HCT116 (cell line): ENCODE results near the gene HSD17B10. TPM values are rescaled to one million over a fixed set of nuclear protein-coding genes. Genes with fewer than 3 reads are reported as not detected.
"Not testable (repeated sequence)": the region's sequence is repeated elsewhere in the genome, so short reads cannot be mapped to it uniquely, and the experiment has no call there.

ENCODE experiments used
- ATAC-seq: fragments of 200-7000 bp; cut with Tn5 transposase; 2 replicates; pipeline ENCODE4 v1.9.1; 2020; ENCODE audit warnings: mild to moderate bottlenecking, moderate library complexity
- BruUV-seq: library from RNA; stranded (reverse); fragments of 400-500 nt; replicated peaks from 2 replicates; lab custom pipeline; 2021; lab: Mats Ljungman, UMichigan
- CTCF ChIA-PET: fragments of 300-600 bp; sonication (Branson Sonifier 250); formaldehyde crosslinking; loops from one replicate; lab custom pipeline; 2021; ENCODE audit warnings: antibody characterized with exemption; lab: Charles Lee
- POLR2A ChIA-PET: fragments of 300-600, 350-600 bp; sonication (Branson Sonifier 250); formaldehyde crosslinking; loops from one replicate; lab custom pipeline; 2021; ENCODE audit warnings: antibody characterized with exemption; lab: Charles Lee
- RAD21 ChIA-PET, 2 experiments: fragments of 300-600 bp; sonication (Branson Sonifier 250); formaldehyde crosslinking; loops; one replicate each; lab custom pipeline; 2023; ENCODE audit warnings: low total read pairs in 2 of 2; ENCODE audit not compliant: uncharacterized antibody in 2 of 2, unreplicated experiment in 2 of 2, low non-redundant PET in 1 of 2; lab: Charles Lee
- DNase-seq: peaks from one replicate; pipeline ENCODE4 v3.0.0-alpha.2; 2010; ENCODE audit warnings: low read depth, low spot score
- H2AFZ ChIP-seq: fragments of 200-600 bp; shearing (Covaris generic), sonication (generic); 2 replicates; pipeline ENCODE4 v1.6.1; 2017; ENCODE audit warnings: low read depth, mixed run types, mixed read lengths, antibody characterized with exemption, low read length; ENCODE audit not compliant: poor library complexity, severe bottlenecking
- H3K27ac ChIP-seq: 2 replicates; pipeline ENCODE4 v1.5.1; 2012; ENCODE audit warnings: low read depth, low read length
- H3K27me3 ChIP-seq: fragments of 200-600 bp; sonication (generic); 2 replicates; pipeline ENCODE4 v1.6.1; 2016; ENCODE audit warnings: mixed run types, low read length, mixed read lengths; ENCODE audit not compliant: insufficient read depth
- H3K36me3 ChIP-seq, 2 experiments: fragments of 200-500 bp in 1 of 2; fragments of 200-600 bp in 1 of 2; sonication (Bioruptor generic) in 1 of 2; sonication (generic) in 1 of 2; 2 replicates each; pipeline versions ENCODE4 v1.5.1 to v1.6.1; 2014 to 2016; ENCODE audit warnings: low read length in 2 of 2, inconsistent platforms in 1 of 2, mixed read lengths in 1 of 2, mixed run types in 1 of 2; ENCODE audit not compliant: insufficient read depth in 2 of 2, control insufficient read depth in 1 of 2
- H3K4me1 ChIP-seq, 2 experiments: fragments of 200-600 bp in 1 of 2; sonication (generic) in 1 of 2; 2 replicates each; pipeline versions ENCODE4 v1.5.1 to v1.6.1; 2012 to 2017; ENCODE audit warnings: low read length in 2 of 2, inconsistent platforms in 1 of 2, mild to moderate bottlenecking in 1 of 2, mixed read lengths in 1 of 2, mixed run types in 1 of 2, moderate library complexity in 1 of 2; ENCODE audit not compliant: insufficient read depth in 2 of 2, control insufficient read depth in 1 of 2
- H3K4me2 ChIP-seq: fragments of 200-600 bp; sonication (generic); 2 replicates; pipeline ENCODE4 v1.6.1; 2017; ENCODE audit warnings: mixed run types, low read length, mixed read lengths
- H3K4me3 ChIP-seq, 2 experiments: fragments of 200-600 bp in 1 of 2; sonication (generic) in 1 of 2; replicated peaks in 1 of 2; 2 replicates each; pipeline ENCODE4 v1.5.1; 2011 to 2016; ENCODE audit warnings: low read length in 2 of 2, control low read depth in 1 of 2, low read depth in 1 of 2, mild to moderate bottlenecking in 1 of 2, mixed read lengths in 1 of 2, mixed run types in 1 of 2
- H3K79me2 ChIP-seq: fragments of 200-600 bp; sonication (generic); 2 replicates; pipeline ENCODE4 v1.6.1; 2017; ENCODE audit warnings: mild to moderate bottlenecking, mixed run types, low read length, moderate library complexity, mixed read lengths; ENCODE audit not compliant: insufficient read depth
- H3K9ac ChIP-seq: fragments of 200-600 bp; sonication (generic); 2 replicates; pipeline ENCODE4 v1.6.1; 2016; ENCODE audit warnings: low read length, mixed read lengths
- H3K9me2 ChIP-seq: fragments of 200-600 bp; sonication (generic), shearing (Covaris generic); 2 replicates; pipeline ENCODE4 v1.6.1; 2017; ENCODE audit warnings: mixed run types, mild to moderate bottlenecking, moderate library complexity; ENCODE audit not compliant: insufficient read depth
- H3K9me3 ChIP-seq, 2 experiments: fragments of 200-500 bp in 1 of 2; fragments of 200-600 bp in 1 of 2; sonication (Bioruptor generic) in 1 of 2; sonication (generic) in 1 of 2; 2 replicates each; pipeline ENCODE4 v1.6.1; 2014 to 2017; ENCODE audit warnings: low read length in 2 of 2, mixed read lengths in 2 of 2, inconsistent platforms in 1 of 2, low read depth in 1 of 2, mild to moderate bottlenecking in 1 of 2, mixed run types in 1 of 2, moderate library complexity in 1 of 2; ENCODE audit not compliant: control insufficient read depth in 1 of 2, insufficient read depth in 1 of 2
- H4K20me1 ChIP-seq: fragments of 200-600 bp; sonication (generic), shearing (Covaris generic); 2 replicates; pipeline ENCODE4 v1.6.1; 2017; ENCODE audit warnings: mixed run types, mild to moderate bottlenecking, moderate library complexity; ENCODE audit not compliant: insufficient read depth
- EZH2 ChIP-seq: fragments of 200-600 bp; sonication (generic); IDR thresholded peaks from 2 replicates; pipeline ENCODE4 v1.6.1; 2017; ENCODE audit warnings: antibody characterized with exemption, mixed run types
- EZH2phosphoT487 ChIP-seq: fragments of 200-600 bp; IDR thresholded peaks from 2 replicates; pipeline ENCODE4 v1.6.1; 2018; ENCODE audit warnings: antibody characterized with exemption, borderline replicate concordance
- FOSL1 ChIP-seq: IDR thresholded peaks from 2 replicates; pipeline ENCODE4 v1.6.1; 2012; ENCODE audit warnings: low read depth
- RAD21 ChIP-seq: IDR thresholded peaks from 2 replicates; pipeline ENCODE4 v1.6.1; 2012; ENCODE audit warnings: low read depth, mild to moderate bottlenecking
- SIN3A ChIP-seq: IDR thresholded peaks from 2 replicates; pipeline ENCODE4 v1.6.1; 2012; ENCODE audit warnings: low read depth
- SP1 ChIP-seq: IDR thresholded peaks from 2 replicates; pipeline ENCODE4 v1.6.1; 2012; ENCODE audit warnings: low read depth
- intact Hi-C: fragments of 100-400 bp; cut with micrococcal nuclease; formaldehyde crosslinking; loops from 2 replicates; pipeline ENCODE4 v1.10.0; 2022
- total RNA-seq: library from RNA; stranded (reverse); gene quantifications from one replicate; pipeline ENCODE4 v1.2.1, GENCODE V29; 2021; ENCODE audit not compliant: unreplicated experiment
- TF ChIP-seq, protein P1 (sequence below): IDR thresholded peaks from 2 replicates; pipeline ENCODE4 v1.6.1; 2012
- TF ChIP-seq, protein P2 (sequence below): IDR thresholded peaks from 2 replicates; pipeline ENCODE4 v1.6.1; 2012; ENCODE audit warnings: low read depth
- TF ChIP-seq, protein P3 (sequence below): IDR thresholded peaks from 2 replicates; pipeline ENCODE4 v1.6.1; 2011; ENCODE audit warnings: mild to moderate bottlenecking, low read length, moderate library complexity; ENCODE audit not compliant: insufficient replicate concordance; ENCODE audit errors: extremely low read depth

The HSD17B10 gene
- total RNA-seq, 1 experiment from 2014 or later, result 94.4 TPM

DNA sequence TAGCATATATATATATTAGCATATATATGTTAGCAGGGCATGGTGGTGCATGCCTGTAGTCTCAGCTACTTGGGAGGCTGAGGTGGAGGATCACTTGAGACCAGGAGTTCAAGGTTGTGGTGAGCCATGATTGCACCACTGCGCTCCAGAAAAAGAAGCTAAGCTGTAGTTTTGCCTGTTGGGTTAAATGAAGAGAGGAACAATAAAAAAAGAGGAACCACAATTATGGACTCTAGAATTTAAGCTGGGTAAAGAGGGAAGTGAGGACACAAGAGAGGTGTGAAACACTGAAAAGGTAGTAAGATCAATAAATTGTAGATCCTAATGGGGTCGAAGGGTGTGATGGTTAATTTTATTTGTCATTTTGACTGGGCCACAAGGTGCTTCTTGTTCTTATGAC is 40.5 kb upstream of the HSD17B10 start (continued):
- TF ChIP-seq, protein P1, sequence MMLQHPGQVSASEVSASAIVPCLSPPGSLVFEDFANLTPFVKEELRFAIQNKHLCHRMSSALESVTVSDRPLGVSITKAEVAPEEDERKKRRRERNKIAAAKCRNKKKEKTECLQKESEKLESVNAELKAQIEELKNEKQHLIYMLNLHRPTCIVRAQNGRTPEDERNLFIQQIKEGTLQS, result no peak
- TF ChIP-seq, protein P2, sequence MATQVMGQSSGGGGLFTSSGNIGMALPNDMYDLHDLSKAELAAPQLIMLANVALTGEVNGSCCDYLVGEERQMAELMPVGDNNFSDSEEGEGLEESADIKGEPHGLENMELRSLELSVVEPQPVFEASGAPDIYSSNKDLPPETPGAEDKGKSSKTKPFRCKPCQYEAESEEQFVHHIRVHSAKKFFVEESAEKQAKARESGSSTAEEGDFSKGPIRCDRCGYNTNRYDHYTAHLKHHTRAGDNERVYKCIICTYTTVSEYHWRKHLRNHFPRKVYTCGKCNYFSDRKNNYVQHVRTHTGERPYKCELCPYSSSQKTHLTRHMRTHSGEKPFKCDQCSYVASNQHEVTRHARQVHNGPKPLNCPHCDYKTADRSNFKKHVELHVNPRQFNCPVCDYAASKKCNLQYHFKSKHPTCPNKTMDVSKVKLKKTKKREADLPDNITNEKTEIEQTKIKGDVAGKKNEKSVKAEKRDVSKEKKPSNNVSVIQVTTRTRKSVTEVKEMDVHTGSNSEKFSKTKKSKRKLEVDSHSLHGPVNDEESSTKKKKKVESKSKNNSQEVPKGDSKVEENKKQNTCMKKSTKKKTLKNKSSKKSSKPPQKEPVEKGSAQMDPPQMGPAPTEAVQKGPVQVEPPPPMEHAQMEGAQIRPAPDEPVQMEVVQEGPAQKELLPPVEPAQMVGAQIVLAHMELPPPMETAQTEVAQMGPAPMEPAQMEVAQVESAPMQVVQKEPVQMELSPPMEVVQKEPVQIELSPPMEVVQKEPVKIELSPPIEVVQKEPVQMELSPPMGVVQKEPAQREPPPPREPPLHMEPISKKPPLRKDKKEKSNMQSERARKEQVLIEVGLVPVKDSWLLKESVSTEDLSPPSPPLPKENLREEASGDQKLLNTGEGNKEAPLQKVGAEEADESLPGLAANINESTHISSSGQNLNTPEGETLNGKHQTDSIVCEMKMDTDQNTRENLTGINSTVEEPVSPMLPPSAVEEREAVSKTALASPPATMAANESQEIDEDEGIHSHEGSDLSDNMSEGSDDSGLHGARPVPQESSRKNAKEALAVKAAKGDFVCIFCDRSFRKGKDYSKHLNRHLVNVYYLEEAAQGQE, result no peak
- TF ChIP-seq SIN3A (no peak), FOSL1 (no peak)

DNA sequence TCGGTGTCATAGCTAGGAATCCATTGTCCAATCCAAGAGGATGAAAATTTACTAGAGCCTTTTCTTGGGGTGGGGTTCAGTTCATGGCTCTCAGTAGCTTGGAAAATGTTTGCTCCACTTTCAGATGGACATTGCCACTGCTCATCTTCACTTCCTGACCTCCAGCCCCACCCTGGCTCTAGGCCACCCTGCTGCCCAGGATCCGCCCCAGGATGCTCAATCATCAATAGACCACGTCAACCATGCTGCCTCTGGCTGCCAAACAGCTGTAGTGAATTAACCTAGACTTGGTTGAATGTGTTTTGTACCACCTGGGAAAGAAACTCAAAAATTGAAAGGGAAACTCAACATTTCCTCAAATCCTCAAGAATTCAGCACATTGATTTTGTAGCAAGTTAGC is 37.2 kb upstream of the HSD17B10 start:
- BruUV-seq, result no TSS peak
- H3K79me2 ChIP-seq, result no peaks in the 10 kb centered on the region
- CTCF ChIA-PET, result no interaction called here
- H3K4me3 ChIP-seq, result no peak overlapping the region
- no peak overlapping the region for H2AFZ ChIP-seq
- intact Hi-C loops, result no loop called here
- TF ChIP-seq, protein P3, sequence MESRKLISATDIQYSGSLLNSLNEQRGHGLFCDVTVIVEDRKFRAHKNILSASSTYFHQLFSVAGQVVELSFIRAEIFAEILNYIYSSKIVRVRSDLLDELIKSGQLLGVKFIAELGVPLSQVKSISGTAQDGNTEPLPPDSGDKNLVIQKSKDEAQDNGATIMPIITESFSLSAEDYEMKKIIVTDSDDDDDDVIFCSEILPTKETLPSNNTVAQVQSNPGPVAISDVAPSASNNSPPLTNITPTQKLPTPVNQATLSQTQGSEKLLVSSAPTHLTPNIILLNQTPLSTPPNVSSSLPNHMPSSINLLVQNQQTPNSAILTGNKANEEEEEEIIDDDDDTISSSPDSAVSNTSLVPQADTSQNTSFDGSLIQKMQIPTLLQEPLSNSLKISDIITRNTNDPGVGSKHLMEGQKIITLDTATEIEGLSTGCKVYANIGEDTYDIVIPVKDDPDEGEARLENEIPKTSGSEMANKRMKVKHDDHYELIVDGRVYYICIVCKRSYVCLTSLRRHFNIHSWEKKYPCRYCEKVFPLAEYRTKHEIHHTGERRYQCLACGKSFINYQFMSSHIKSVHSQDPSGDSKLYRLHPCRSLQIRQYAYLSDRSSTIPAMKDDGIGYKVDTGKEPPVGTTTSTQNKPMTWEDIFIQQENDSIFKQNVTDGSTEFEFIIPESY, result no peak
- TF ChIP-seq EZH2 (no peak), SP1 (no peak), EZH2phosphoT487 (no peak), RAD21 (no peak)
- ATAC-seq, result no peak
- H3K4me1 ChIP-seq, result no peaks in the 10 kb centered on the region
- H3K27ac ChIP-seq, result no peak overlapping the region
- H3K9ac ChIP-seq, result no peak overlapping the region
- H4K20me1 ChIP-seq, result no peaks in the 10 kb centered on the region
- H3K27me3 ChIP-seq, result no peaks in the 10 kb centered on the region
- H3K36me3 ChIP-seq, result no peaks in the 10 kb centered on the region
- no peaks in the 10 kb centered on the region for H3K9me2 ChIP-seq
- H3K4me2 ChIP-seq, result no peak overlapping the region
- DNase-seq, result no peak
- H3K9me3 ChIP-seq, result no peaks in the 10 kb centered on the region
- POLR2A ChIA-PET, result no interaction called here
- RAD21 ChIA-PET, result no interaction called here

DNA sequence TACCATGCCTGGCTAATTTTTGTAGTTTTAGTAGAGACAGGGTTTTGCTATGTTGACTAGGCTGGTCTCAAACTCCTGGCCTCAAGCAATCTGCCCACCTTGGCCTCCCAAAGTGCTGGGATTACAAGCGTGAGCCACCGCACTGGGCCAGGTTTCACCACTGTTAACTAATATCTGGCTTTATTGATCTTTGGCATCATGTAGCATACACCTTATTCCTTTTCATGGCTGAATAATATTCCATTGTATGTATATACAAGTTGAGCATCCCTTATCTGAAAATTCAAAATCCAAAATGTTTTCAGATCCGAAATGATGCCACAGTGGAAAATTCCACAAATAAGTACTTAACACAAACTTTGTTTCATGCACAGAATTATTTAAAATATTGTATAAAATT is 34.5 kb upstream of the HSD17B10 start:
- H3K27ac ChIP-seq, ATAC-seq, H3K27me3 ChIP-seq, BruUV-seq, intact Hi-C loops, H3K4me3 ChIP-seq, H3K9me3 ChIP-seq, H3K79me2 ChIP-seq, H3K36me3 ChIP-seq, H3K9ac ChIP-seq, H3K4me2 ChIP-seq, POLR2A ChIA-PET, H2AFZ ChIP-seq, H4K20me1 ChIP-seq, H3K4me1 ChIP-seq, RAD21 ChIA-PET, H3K9me2 ChIP-seq, CTCF ChIA-PET, DNase-seq: not testable (repeated sequence)
